Muscle layer of colon (tissue), 2 donors: Measurements from ENCODE around the gene UFD1.

Experiments
- H3K27ac ChIP-seq: one replicate; pipeline ENCODE4 v1.7.0; 2013; ENCODE audit warnings: low read depth, mild to moderate bottlenecking, low read length, moderate library complexity
- H3K27me3 ChIP-seq, 2 donors: one replicate each; pipeline ENCODE4 v1.7.0; 2013; ENCODE audit warnings: low read length in 2 of 2, mild to moderate bottlenecking in 2 of 2; ENCODE audit not compliant: insufficient read depth in 2 of 2, control insufficient read depth in 1 of 2
- H3K36me3 ChIP-seq: one replicate; pipeline ENCODE4 v1.7.0; 2013; ENCODE audit warnings: mild to moderate bottlenecking, low read length; ENCODE audit not compliant: insufficient read depth
- H3K4me1 ChIP-seq: one replicate; pipeline ENCODE4 v1.7.0; 2013; ENCODE audit warnings: mild to moderate bottlenecking, low read length; ENCODE audit not compliant: insufficient read depth
- H3K4me3 ChIP-seq, 2 donors: one replicate each; pipeline ENCODE4 v1.7.0; 2013; ENCODE audit warnings: low read length in 2 of 2, low read depth in 1 of 2, mild to moderate bottlenecking in 1 of 2, moderate library complexity in 1 of 2
- H3K9ac ChIP-seq: one replicate; pipeline ENCODE4 v1.7.0; 2013; ENCODE audit warnings: low read length
- H3K9me3 ChIP-seq: one replicate; pipeline ENCODE4 v1.7.0; 2013; ENCODE audit warnings: mild to moderate bottlenecking, low read length
- donor health status: abdominal sarcoma.
- donor health status: Adenocarcinoma of cecum.

The UFD1 gene

DNA sequence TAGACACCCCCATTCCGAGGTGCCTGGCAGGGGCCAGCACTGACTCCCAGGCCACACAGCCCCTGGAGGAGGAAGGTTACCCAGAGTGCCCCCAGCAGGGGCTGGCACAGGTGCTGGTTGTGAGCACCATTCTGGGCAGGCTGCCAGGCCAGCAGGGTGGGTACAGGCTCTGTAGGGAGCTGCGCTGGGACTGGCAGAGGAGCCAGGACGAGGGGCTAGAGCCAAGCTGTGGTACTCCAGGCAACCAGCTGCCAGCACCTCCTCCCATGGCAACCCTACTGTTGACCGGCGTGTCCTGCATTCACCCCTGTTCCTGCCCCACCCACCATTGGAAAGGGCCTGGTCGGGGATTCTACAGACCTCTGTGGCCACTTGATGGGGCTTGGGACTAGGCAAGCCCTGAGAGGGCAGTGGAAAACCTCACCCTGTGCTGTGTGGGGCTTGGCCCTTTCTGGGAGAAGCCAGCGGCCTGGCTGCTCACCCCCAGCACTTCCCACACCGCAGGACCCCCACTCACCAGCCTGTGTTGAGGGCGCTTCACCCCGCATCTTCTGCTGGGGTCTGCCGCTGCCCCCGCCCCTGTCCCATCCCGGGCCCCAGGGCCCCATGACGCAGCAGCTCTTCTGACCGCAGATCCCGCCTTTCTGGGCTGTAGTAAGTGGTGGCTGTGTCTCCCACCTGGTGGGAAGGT is 43.3 kb upstream of the UFD1 start:
- no peak overlapping the region for H3K27ac ChIP-seq
- H3K9ac ChIP-seq, result no peak overlapping the region

DNA sequence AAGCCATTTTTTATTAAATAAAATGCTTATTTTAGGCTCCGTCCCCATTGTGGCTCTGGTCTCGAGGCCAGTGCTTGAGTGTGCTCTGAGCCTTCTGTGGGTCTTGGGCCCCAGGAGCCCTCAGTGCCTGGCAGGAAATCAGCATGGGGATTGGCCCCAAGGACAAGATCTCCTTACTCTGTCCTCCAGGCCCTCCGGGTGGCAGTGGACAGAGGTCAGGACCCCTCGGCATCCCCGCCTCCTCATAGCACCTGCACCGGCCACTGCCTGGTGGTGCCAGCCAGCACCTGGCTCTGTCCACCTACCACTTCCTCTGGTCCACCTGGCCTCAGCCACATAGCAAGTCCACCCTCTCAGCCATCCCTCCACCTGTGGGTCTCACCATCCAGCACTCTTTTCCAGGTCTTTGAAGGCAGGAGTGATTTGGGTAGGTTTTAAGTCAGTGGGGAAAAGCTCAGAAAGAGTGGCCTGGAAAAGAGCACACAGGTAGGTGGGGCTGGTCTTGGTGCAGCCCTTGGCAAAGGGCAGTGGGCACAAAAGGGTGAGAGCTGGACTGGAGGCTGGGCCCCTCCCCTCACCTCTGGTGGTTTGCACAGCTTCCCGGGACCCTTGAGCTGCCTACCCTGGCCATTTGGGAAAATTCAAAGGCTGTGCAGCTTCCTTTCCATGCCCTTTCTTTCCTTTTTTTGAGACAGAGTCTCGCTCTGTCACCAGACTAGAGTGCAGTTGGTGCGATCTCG is 41.7 kb upstream of the UFD1 start:
- Histone ChIP-seq H3K36me3 (no peaks in the 10 kb centered on the region), H3K27ac (no peak overlapping the region), H3K4me1 (no peaks in the 10 kb centered on the region), H3K27me3 (peaks cover 0 to 32% of the 10 kb centered on the region in 2 donors), H3K9ac (no peak overlapping the region), H3K4me3 (no peak overlapping the region), H3K9me3 (no peaks in the 10 kb centered on the region)

More for the DNA sequence above, 43.3 kb upstream of the UFD1 start:
- Histone ChIP-seq H3K36me3 (no peaks in the 10 kb centered on the region), H3K9me3 (no peaks in the 10 kb centered on the region), H3K4me3 (peak overlapping the region in 1 of 2 donors; percentile 18), H3K4me1 (no peaks in the 10 kb centered on the region), H3K27me3 (peaks cover 0 to 43% of the 10 kb centered on the region in 2 donors)

GRCh38 chr22:19520007-19520406 is 41.0 kb upstream of the UFD1 start:
- Histone ChIP-seq H3K9me3 (no peaks in the 10 kb centered on the region), H3K4me1 (no peaks in the 10 kb centered on the region), H3K9ac (no peak overlapping the region), H3K27me3 (peaks cover 0 to 25% of the 10 kb centered on the region in 2 donors), H3K36me3 (no peaks in the 10 kb centered on the region), H3K27ac (no peak overlapping the region), H3K4me3 (no peak overlapping the region)

DNA sequence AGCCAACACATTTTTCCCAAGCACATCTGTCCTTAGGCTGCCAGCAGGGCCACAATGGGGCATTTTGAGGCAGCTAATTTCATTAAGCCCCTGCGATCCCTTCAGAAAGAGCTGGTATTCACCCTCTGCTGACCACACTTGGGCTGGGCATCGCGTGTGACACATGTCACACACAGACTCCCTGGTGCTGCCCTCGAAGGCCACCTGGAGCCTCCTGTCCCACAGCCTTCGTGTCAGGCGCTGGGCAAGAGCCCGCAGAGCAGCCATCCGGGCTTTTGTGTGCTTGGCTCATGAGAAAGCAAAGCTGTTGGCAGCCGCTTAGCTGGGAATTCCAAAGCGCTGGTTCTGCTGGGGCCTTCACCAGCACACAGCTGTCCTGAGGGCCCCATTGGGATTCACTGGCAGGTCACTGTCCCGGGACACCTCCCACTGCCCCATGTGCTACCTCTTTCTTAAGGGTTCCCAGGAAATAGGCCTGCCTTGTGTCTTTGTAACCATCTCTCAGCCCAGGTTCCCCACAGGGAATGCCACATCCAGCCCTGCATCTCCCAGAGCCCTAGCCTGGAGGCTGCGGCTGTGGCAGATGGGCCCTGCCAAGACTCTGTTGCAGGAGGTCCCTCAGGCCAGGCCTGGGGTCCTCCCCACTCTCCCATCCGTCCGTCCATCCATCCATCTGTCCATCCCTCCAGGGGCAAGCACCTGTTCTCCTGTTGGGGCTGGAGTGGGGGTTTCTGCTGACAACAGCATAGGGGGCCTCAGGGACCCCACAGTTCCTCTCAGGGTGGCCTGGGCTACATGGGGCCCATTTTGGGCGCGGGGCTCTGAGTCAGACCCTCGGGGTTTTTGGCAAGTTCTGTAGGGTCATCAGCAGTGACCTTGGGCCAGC is 40.3 kb upstream of the UFD1 start:
- Histone ChIP-seq H3K9me3 (no peaks in the 10 kb centered on the region), H3K9ac (no peak overlapping the region)

GRCh38 chr22:19518635-19519034 is 39.6 kb upstream of the UFD1 start:
- no peak overlapping the region for H3K27ac ChIP-seq
- no peak overlapping the region for H3K4me3 ChIP-seq
- H3K27me3 ChIP-seq, result peaks cover 0 to 11% of the 10 kb centered on the region in 2 donors
- H3K36me3 ChIP-seq, result no peaks in the 10 kb centered on the region
- no peaks in the 10 kb centered on the region for H3K9me3 ChIP-seq
- no peaks in the 10 kb centered on the region for H3K4me1 ChIP-seq
- no peak overlapping the region for H3K9ac ChIP-seq

More for the DNA sequence above, 40.3 kb upstream of the UFD1 start:
- Histone ChIP-seq H3K4me1 (no peaks in the 10 kb centered on the region), H3K4me3 (no peak overlapping the region), H3K27ac (no peak overlapping the region), H3K36me3 (no peaks in the 10 kb centered on the region), H3K27me3 (peaks cover 0 to 17% of the 10 kb centered on the region in 2 donors)

- H3K36me3 ChIP-seq, result no peaks in the 10 kb centered on the region
- H3K4me1 ChIP-seq, result no peaks in the 10 kb centered on the region
- H3K4me3 ChIP-seq, result no peak overlapping the region
Observed at GRCh38 chr22:19517919-19518611, 39.1 kb upstream of the UFD1 start.

GRCh38 chr22:19517171-19517500 is 38.1 kb upstream of the UFD1 start:
- Histone ChIP-seq H3K36me3 (no peaks in the 10 kb centered on the region), H3K27ac (no peak overlapping the region), H3K4me1 (no peaks in the 10 kb centered on the region), H3K27me3 (no peaks in the 10 kb centered on the region), H3K9me3 (no peaks in the 10 kb centered on the region), H3K9ac (no peak overlapping the region), H3K4me3 (no peak overlapping the region)

More at GRCh38 chr22:19517919-19518611, 39.1 kb upstream of the UFD1 start:
- no peak overlapping the region for H3K27ac ChIP-seq
- H3K9ac ChIP-seq, result no peak overlapping the region
- no peaks in the 10 kb centered on the region for H3K9me3 ChIP-seq
- peaks cover 0 to 5% of the 10 kb centered on the region in 2 donors for H3K27me3 ChIP-seq

DNA sequence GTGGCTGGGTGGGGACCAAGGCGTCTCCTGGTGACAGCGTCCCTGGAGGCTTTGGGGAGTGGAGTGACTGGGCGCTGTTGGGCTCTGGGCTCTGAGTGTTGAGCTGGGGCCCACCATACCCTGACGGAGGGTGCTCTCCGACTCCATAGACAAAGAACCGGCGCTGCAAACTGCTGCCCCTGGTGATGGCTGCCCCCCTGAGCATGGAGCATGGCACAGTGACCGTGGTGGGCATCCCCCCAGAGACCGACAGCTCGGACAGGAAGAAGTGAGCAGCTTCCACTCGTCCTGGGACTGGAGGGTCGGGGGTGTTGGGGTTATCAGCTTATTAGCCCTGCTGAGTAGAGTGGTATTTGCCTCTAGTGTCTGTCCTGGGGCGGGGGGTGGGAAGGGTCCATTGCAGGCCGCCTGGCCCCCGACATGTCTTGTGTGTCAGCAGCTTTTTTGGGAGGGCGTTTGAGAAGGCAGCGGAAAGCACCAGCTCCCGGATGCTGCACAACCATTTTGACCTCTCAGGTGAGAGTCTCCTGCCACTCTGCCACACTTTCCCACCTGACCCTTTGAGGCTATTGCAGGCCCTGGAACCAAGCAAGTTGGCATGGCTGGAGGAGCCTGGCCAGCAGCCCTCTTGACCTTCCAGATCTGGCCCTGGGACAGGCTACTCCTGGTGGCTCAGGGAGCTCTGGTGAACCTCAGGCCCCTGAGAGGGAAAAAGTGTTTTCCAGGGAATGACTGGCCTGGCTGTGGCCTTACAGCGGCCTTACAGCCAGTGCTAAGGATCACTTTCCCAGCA is 37.6 kb upstream of the UFD1 start:
- Histone ChIP-seq H3K4me3 (no peak overlapping the region), H3K27ac (no peak overlapping the region), H3K4me1 (no peaks in the 10 kb centered on the region), H3K9me3 (no peaks in the 10 kb centered on the region), H3K27me3 (no peaks in the 10 kb centered on the region), H3K36me3 (no peaks in the 10 kb centered on the region), H3K9ac (no peak overlapping the region)

DNA sequence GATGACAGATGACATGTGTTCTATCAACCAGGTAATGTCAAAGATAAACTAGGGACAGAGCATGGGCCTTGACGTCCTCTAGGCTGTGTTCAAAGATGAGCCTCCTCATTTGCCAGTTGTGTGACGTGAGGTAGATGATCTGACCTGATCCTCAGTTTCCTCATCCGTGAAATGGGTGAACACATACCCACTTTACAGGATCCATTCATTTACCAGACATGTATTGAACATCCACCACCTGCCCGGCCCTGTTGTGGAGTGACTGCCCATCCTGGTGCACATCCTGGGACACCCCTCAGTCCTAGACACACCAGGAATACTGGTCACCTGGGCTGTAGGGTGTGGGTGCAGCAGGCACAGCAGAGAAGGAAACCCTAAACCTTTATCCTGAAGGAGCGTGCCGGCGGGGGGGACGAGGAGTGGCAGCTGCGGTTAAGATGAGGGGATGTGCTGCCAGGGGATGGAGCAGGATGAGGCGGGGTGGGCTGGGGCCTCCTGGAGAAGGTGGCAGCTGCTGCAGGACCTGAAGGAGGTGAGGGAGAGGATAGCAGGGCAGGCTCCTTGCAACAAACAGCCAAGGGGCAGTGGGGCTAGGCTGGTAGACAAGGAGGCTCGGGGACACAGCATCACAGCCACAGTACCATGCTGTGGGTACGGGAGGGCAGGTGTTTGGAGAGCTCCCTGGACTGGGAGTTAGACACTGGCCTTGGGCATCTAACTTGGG is 36.8 kb upstream of the UFD1 start:
- Histone ChIP-seq H3K27me3 (no peaks in the 10 kb centered on the region), H3K4me3 (no peak overlapping the region), H3K9ac (no peak overlapping the region), H3K4me1 (no peaks in the 10 kb centered on the region), H3K27ac (no peak overlapping the region), H3K9me3 (no peaks in the 10 kb centered on the region), H3K36me3 (no peaks in the 10 kb centered on the region)
